ENCODE measurements around the gene IDI2.

- TF ChIP-seq, protein P1, sequence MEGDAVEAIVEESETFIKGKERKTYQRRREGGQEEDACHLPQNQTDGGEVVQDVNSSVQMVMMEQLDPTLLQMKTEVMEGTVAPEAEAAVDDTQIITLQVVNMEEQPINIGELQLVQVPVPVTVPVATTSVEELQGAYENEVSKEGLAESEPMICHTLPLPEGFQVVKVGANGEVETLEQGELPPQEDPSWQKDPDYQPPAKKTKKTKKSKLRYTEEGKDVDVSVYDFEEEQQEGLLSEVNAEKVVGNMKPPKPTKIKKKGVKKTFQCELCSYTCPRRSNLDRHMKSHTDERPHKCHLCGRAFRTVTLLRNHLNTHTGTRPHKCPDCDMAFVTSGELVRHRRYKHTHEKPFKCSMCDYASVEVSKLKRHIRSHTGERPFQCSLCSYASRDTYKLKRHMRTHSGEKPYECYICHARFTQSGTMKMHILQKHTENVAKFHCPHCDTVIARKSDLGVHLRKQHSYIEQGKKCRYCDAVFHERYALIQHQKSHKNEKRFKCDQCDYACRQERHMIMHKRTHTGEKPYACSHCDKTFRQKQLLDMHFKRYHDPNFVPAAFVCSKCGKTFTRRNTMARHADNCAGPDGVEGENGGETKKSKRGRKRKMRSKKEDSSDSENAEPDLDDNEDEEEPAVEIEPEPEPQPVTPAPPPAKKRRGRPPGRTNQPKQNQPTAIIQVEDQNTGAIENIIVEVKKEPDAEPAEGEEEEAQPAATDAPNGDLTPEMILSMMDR (IDR thresholded peaks at IDR 0.05 in 2 of 3, conservative IDR thresholded peaks at IDR 0.05 in 1 of 3; ENCODE audit: borderline replicate concordance in 1 of 3, insufficient read depth in 1 of 3, low read depth in 2 of 3, low read length in 2 of 3) = no peak
- TF ChIP-seq RAD21 (IDR thresholded peaks at IDR 0.05; ENCODE audit: low read depth) = no peak
- TF ChIP-seq POLR2AphosphoS5 (IDR thresholded peaks at IDR 0.05; ENCODE audit: low read depth, low read length) = no peak
- no peak for TF ChIP-seq YY1 (IDR thresholded peaks at IDR 0.05; ENCODE audit: extremely low read depth, insufficient replicate concordance, low read depth, low read length)
- no peak for TF ChIP-seq POLR2A (IDR thresholded peaks at IDR 0.05; ENCODE audit: borderline replicate concordance, extremely low read depth, insufficient read depth, insufficient read length)
- TF ChIP-seq, protein P2, sequence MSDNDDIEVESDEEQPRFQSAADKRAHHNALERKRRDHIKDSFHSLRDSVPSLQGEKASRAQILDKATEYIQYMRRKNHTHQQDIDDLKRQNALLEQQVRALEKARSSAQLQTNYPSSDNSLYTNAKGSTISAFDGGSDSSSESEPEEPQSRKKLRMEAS (IDR thresholded peaks at IDR 0.05) = no peak
- TF ChIP-seq REST (IDR thresholded peaks at IDR 0.05; ENCODE audit: low read depth) = no peak
- TF ChIP-seq ELF1 (IDR thresholded peaks at IDR 0.05; ENCODE audit: borderline replicate concordance, low read depth) = no peak
- TF ChIP-seq CEBPB (IDR thresholded peaks at IDR 0.05; ENCODE audit: low read depth) = no peak
- no peak for TF ChIP-seq EZH2phosphoT487 (IDR thresholded peaks at IDR 0.05; ENCODE audit: borderline replicate concordance)
- no peak for TF ChIP-seq SIN3A (IDR thresholded peaks at IDR 0.05; ENCODE audit: low read depth)
Observed at GRCh38 chr10:1050145-1050544, 24.5 kb upstream of the IDI2 start.
